Breast epithelium (tissue), 3 donors: ENCODE results near the gene ATL2.

ENCODE experiments used
- POLR2A ChIP-seq: fragments of 450-650 bp; IDR thresholded peaks from one replicate; pipeline ENCODE4 v1.6.1; 2016; ENCODE audit warnings: antibody characterized with exemption, mild to moderate bottlenecking, moderate library complexity
- POLR2AphosphoS5 ChIP-seq, 3 donors: sonication (generic); formaldehyde crosslinking; IDR thresholded peaks; one replicate each; pipeline ENCODE4 v1.6.1; 2017; ENCODE audit warnings: antibody characterized with exemption in 3 of 3
- TF ChIP-seq, protein P1 (sequence below), 3 donors: fragments of 450-650 bp; IDR thresholded peaks; one replicate each; pipeline ENCODE4 v1.5.1; 2016 to 2017; ENCODE audit warnings: antibody characterized with exemption in 3 of 3, mild to moderate bottlenecking in 3 of 3, moderate library complexity in 3 of 3

DNA sequence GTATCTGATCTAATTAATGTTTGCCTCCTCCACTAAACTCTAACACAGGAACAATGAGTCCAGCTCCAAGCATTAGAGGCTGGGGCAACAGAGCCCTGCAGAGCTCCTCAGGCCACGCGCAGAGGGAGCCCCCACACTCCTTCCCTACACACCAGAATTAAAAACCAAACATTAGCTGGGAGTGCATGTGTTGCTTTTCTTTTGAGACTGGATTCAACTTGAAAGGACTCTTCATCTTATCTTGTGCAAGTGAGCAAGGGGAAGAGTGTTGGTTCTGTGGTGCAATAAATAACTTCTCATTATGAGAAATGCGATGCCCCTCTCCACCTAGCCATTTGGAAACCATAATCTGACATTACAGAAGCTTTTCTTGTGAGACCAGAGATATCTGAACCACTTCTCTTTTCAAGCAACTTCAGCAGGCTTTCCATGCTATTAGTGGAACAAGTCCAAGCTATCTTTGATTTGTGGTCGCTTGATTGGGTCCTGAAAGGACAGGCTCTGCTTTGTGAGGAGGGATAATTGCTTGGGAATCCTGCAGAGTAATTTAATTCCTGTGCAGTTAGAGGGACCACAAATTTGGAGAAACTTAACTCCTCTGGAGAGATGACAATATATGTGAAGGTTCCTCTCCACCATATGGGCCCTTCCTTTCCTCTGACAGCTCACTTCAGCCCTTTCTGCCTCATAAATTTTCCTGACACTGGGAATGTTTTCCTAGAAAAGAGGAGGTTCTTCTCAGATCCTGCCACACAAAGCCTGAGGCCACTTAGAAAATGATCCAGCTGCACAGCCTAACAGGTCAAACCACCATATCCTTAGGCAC, 112.5 kb downstream of the ATL2 start:
- TF ChIP-seq, protein P1, sequence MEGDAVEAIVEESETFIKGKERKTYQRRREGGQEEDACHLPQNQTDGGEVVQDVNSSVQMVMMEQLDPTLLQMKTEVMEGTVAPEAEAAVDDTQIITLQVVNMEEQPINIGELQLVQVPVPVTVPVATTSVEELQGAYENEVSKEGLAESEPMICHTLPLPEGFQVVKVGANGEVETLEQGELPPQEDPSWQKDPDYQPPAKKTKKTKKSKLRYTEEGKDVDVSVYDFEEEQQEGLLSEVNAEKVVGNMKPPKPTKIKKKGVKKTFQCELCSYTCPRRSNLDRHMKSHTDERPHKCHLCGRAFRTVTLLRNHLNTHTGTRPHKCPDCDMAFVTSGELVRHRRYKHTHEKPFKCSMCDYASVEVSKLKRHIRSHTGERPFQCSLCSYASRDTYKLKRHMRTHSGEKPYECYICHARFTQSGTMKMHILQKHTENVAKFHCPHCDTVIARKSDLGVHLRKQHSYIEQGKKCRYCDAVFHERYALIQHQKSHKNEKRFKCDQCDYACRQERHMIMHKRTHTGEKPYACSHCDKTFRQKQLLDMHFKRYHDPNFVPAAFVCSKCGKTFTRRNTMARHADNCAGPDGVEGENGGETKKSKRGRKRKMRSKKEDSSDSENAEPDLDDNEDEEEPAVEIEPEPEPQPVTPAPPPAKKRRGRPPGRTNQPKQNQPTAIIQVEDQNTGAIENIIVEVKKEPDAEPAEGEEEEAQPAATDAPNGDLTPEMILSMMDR (IDR thresholded peaks at IDR 0.05): no peak
- TF ChIP-seq POLR2A (no peak), POLR2AphosphoS5 (IDR thresholded peaks at IDR 0.05) (no peak)
